ENCODE data around the gene GSTM4. TPM values are rescaled to one million over a fixed set of nuclear protein-coding genes. Genes with fewer than 3 reads are reported as not detected.

Gene GSTM4
- total RNA-seq, 3 donors from 2014 or later: 21.9 to 31.5 (median 28.2) TPM

- no peak for DNase-seq (ENCODE audit: low spot score in 2 of 2)
- intact Hi-C loops (cut with DNase I; ENCODE audit: low total_unique reads): no loop called here
These were observed 11.2 kb upstream of the GSTM4 start for GRCh38 chr1:109644670-109645069.

GRCh38 chr1:109649491-109649914, 6.4 kb upstream of the GSTM4 start:
- H3K27me3 ChIP-seq: no peaks in the 10 kb centered on the region
- intact Hi-C loops (cut with DNase I; ENCODE audit: low total_unique reads): no loop called here
- peak in 2 of 3 donors; percentile 18 to 34 for TF ChIP-seq CTCF (IDR thresholded peaks at IDR 0.05)
- no peak for TF ChIP-seq POLR2AphosphoS5 (IDR thresholded peaks at IDR 0.05)
- no peak for TF ChIP-seq POLR2A (IDR thresholded peaks at IDR 0.05)
- H3K4me3 ChIP-seq: peak overlapping the region; percentile 31 to 52 (median 40)
- H3K36me3 ChIP-seq: no peaks in the 10 kb centered on the region
- H3K27ac ChIP-seq: no peak overlapping the region
- no peak for DNase-seq (ENCODE audit: low spot score in 2 of 2)
- H3K9me3 ChIP-seq: no peaks in the 10 kb centered on the region
- H3K4me1 ChIP-seq: no peaks in the 10 kb centered on the region

More at GRCh38 chr1:109644670-109645069, 11.2 kb upstream of the GSTM4 start:
- Histone ChIP-seq H3K27me3 (no peaks in the 10 kb centered on the region), H3K36me3 (no peaks in the 10 kb centered on the region), H3K9me3 (no peaks in the 10 kb centered on the region), H3K27ac (no peak overlapping the region), H3K4me1 (no peaks in the 10 kb centered on the region), H3K4me3 (no peak overlapping the region)
- TF ChIP-seq POLR2AphosphoS5 (IDR thresholded peaks at IDR 0.05) (no peak), CTCF (IDR thresholded peaks at IDR 0.05) (no peak), POLR2A (IDR thresholded peaks at IDR 0.05) (no peak)

- TF ChIP-seq CTCF (IDR thresholded peaks at IDR 0.05) (no peak), POLR2AphosphoS5 (IDR thresholded peaks at IDR 0.05) (no peak), POLR2A (IDR thresholded peaks at IDR 0.05) (no peak)
- H3K27me3 ChIP-seq: no peaks in the 10 kb centered on the region
- no peak for DNase-seq (ENCODE audit: low spot score in 2 of 2)
- H3K27ac ChIP-seq: no peak overlapping the region
- H3K36me3 ChIP-seq: no peaks in the 10 kb centered on the region
- intact Hi-C loops (cut with DNase I; ENCODE audit: low total_unique reads): no loop called here
- no peaks in the 10 kb centered on the region for H3K4me1 ChIP-seq
- no peak overlapping the region for H3K4me3 ChIP-seq
- H3K9me3 ChIP-seq: no peaks in the 10 kb centered on the region
These were observed 5.3 kb upstream of the GSTM4 start for GRCh38 chr1:109650609-109651008.

- Histone ChIP-seq H3K4me3 (no peak overlapping the region), H3K4me1 (no peaks in the 10 kb centered on the region), H3K36me3 (no peaks in the 10 kb centered on the region), H3K9me3 (no peaks in the 10 kb centered on the region), H3K27me3 (no peaks in the 10 kb centered on the region), H3K27ac (no peak overlapping the region)
- DNase-seq (ENCODE audit: low spot score in 2 of 2): no peak
- TF ChIP-seq POLR2A (IDR thresholded peaks at IDR 0.05) (no peak), POLR2AphosphoS5 (IDR thresholded peaks at IDR 0.05) (no peak), CTCF (IDR thresholded peaks at IDR 0.05) (no peak)
- intact Hi-C loops (cut with DNase I; ENCODE audit: low total_unique reads): no loop called here
These were observed 3.5 kb upstream of the GSTM4 start for GRCh38 chr1:109652402-109652801.

- no peaks in the 10 kb centered on the region for H3K36me3 ChIP-seq
- no peaks in the 10 kb centered on the region for H3K4me1 ChIP-seq
- TF ChIP-seq POLR2A (IDR thresholded peaks at IDR 0.05) (no peak), CTCF (IDR thresholded peaks at IDR 0.05) (no peak), POLR2AphosphoS5 (IDR thresholded peaks at IDR 0.05) (no peak)
- H3K27ac ChIP-seq: no peak overlapping the region
- no peak overlapping the region for H3K4me3 ChIP-seq
- no peaks in the 10 kb centered on the region for H3K9me3 ChIP-seq
- no peak for DNase-seq (ENCODE audit: low spot score in 2 of 2)
- intact Hi-C loops (cut with DNase I; ENCODE audit: low total_unique reads): no loop called here
- no peaks in the 10 kb centered on the region for H3K27me3 ChIP-seq
These were observed 2.6 kb upstream of the GSTM4 start for GRCh38 chr1:109653306-109653705.
